IMR-90 (cell line): ENCODE measurements around the gene PSMG3.

Source experiments
- CEBPB ChIP-seq: IDR thresholded peaks from 2 replicates; pipeline ENCODE4 v1.6.1; 2012; ENCODE audit warnings: low read depth, low read length, improper control_type of control experiment
- CTCF ChIP-seq: conservative IDR thresholded peaks from 2 replicates; pipeline ENCODE4 v1.5.1; 2012; ENCODE audit warnings: mild to moderate bottlenecking, low read depth, low read length, improper control_type of control experiment
- POLR2A ChIP-seq: IDR thresholded peaks from 2 replicates; pipeline ENCODE4 v1.6.1; 2012; ENCODE audit warnings: mild to moderate bottlenecking, low read depth, low read length
- USF2 ChIP-seq: fragments of 150-350 bp; IDR thresholded peaks from 2 replicates; pipeline ENCODE4 v1.6.1; 2017; ENCODE audit warnings: mild to moderate bottlenecking, antibody characterized with exemption, low read length, low read depth

GRCh38 chr7:1541431-1542162 is 28.2 kb downstream of the PSMG3 start:
- TF ChIP-seq CTCF (no peak), POLR2A (no peak; the same call in 1 of the 2 replicates), CEBPB (no peak), USF2 (no peak)
